ENCODE data around the gene IRX4.

- TF ChIP-seq FOXA1 (IDR thresholded peaks at IDR 0.05) (no peak), FOXM1 (IDR thresholded peaks at IDR 0.05; ENCODE audit: borderline replicate concordance) (no peak), SUZ12 (IDR thresholded peaks at IDR 0.05) (no peak), FOXK2 (IDR thresholded peaks at IDR 0.05) (no peak), ZNF384 (IDR thresholded peaks at IDR 0.05) (no peak), BHLHE40 (IDR thresholded peaks at IDR 0.05; ENCODE audit: borderline replicate concordance) (no peak), TARDBP (IDR thresholded peaks at IDR 0.05) (no peak), HDGF (IDR thresholded peaks at IDR 0.05; ENCODE audit: borderline replicate concordance) (no peak), CTBP1 (IDR thresholded peaks at IDR 0.05; ENCODE audit: borderline replicate concordance) (no peak)
- TF ChIP-seq, protein P1, sequence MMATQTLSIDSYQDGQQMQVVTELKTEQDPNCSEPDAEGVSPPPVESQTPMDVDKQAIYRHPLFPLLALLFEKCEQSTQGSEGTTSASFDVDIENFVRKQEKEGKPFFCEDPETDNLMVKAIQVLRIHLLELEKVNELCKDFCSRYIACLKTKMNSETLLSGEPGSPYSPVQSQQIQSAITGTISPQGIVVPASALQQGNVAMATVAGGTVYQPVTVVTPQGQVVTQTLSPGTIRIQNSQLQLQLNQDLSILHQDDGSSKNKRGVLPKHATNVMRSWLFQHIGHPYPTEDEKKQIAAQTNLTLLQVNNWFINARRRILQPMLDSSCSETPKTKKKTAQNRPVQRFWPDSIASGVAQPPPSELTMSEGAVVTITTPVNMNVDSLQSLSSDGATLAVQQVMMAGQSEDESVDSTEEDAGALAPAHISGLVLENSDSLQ (IDR thresholded peaks at IDR 0.05), result 0 out of 2 replicates have a peak, but pooled peaks have one; percentile 40
Measured at GRCh38 chr5:1883925-1884677, 1.4 kb upstream of the IRX4 start.
